DND-41 (cell line): ENCODE results near the gene SLC9B1.
A peak's percentile ranks its signal among the peaks of the same experiment; 100 is the strongest.

ENCODE experiments used
- ATAC-seq: fragments of 200-7000 bp; cut with Tn5 transposase; 3 replicates; pipeline ENCODE4 v1.9.1; 2021; ENCODE audit warnings: low read depth; ENCODE audit not compliant: insufficient read depth
- DNase-seq: peaks from one replicate; pipeline ENCODE4 v3.0.0-alpha.2; 2020
- H2AFZ ChIP-seq: 2 replicates; pipeline ENCODE4 v1.6.0; 2012; ENCODE audit warnings: low read depth, low read length
- H3K27ac ChIP-seq: 2 replicates; pipeline ENCODE4 v1.5.1; 2012; ENCODE audit warnings: low read length, inconsistent platforms
- H3K27me3 ChIP-seq: fragments of 200-600 bp; sonication (generic); 2 replicates; pipeline ENCODE4 v1.6.0; 2012; ENCODE audit warnings: low read length, mild to moderate bottlenecking, inconsistent platforms; ENCODE audit not compliant: insufficient read depth, poor library complexity
- H3K36me3 ChIP-seq: 2 replicates; pipeline ENCODE4 v1.5.1; 2012; ENCODE audit warnings: low read length, inconsistent platforms; ENCODE audit not compliant: insufficient read depth
- H3K4me1 ChIP-seq: 2 replicates; pipeline ENCODE4 v1.5.1; 2012; ENCODE audit warnings: mild to moderate bottlenecking, low read length; ENCODE audit not compliant: insufficient read depth
- H3K4me2 ChIP-seq: 2 replicates; pipeline ENCODE4 v1.6.0; 2012; ENCODE audit warnings: mild to moderate bottlenecking, moderate library complexity, low read length, inconsistent platforms; ENCODE audit not compliant: insufficient read depth
- H3K4me3 ChIP-seq, 2 experiments: fragments of 200-600 bp in 1 of 2; shearing (Covaris generic) in 1 of 2; 2 replicates each; pipeline ENCODE4 v1.5.1; 2012 to 2016; ENCODE audit warnings: inconsistent platforms in 2 of 2, low read length in 2 of 2, mild to moderate bottlenecking in 2 of 2, low read depth in 1 of 2, moderate library complexity in 1 of 2
- H3K79me2 ChIP-seq: 2 replicates; pipeline ENCODE4 v1.6.0; 2012; ENCODE audit warnings: low read length, inconsistent platforms; ENCODE audit not compliant: insufficient read depth
- H3K9ac ChIP-seq: 2 replicates; pipeline ENCODE4 v1.6.0; 2012; ENCODE audit warnings: low read depth, mild to moderate bottlenecking, inconsistent platforms, low read length, moderate library complexity
- H3K9me3 ChIP-seq: 2 replicates; pipeline ENCODE4 v1.5.1; 2012; ENCODE audit warnings: low read length, moderate library complexity, mild to moderate bottlenecking, inconsistent platforms; ENCODE audit not compliant: insufficient read depth, severe bottlenecking
- H4K20me1 ChIP-seq: 2 replicates; pipeline ENCODE4 v1.6.0; 2012; ENCODE audit warnings: low read length; ENCODE audit not compliant: insufficient read depth
- EZH2 ChIP-seq: IDR thresholded peaks from 3 replicates; pipeline ENCODE4 v1.6.1; 2012; ENCODE audit warnings: borderline replicate concordance, low read depth, mild to moderate bottlenecking, moderate library complexity, low read length, inconsistent platforms; ENCODE audit not compliant: severe bottlenecking
- TF ChIP-seq, protein P1 (sequence below): IDR thresholded peaks from 2 replicates; pipeline ENCODE4 v1.5.1; 2012; ENCODE audit warnings: borderline replicate concordance, low read length, moderate library complexity, mild to moderate bottlenecking; ENCODE audit not compliant: poor library complexity, severe bottlenecking; ENCODE audit errors: extremely low read depth

SLC9B1 gene

GRCh38 chr4:103036169-103036568 lies 16.7 kb upstream of the SLC9B1 start:
- ATAC-seq: no peak

GRCh38 chr4:103032574-103032973 lies 13.1 kb upstream of the SLC9B1 start:
- peak; percentile 91 for ATAC-seq
- Histone ChIP-seq H3K27ac (no peak overlapping the region), H3K36me3 (peaks cover 43% of the 10 kb centered on the region), H3K9me3 (no peaks in the 10 kb centered on the region), H4K20me1 (no peaks in the 10 kb centered on the region), H3K27me3 (no peaks in the 10 kb centered on the region), H2AFZ (no peak overlapping the region), H3K4me3 (no peak overlapping the region), H3K4me2 (no peak overlapping the region), H3K79me2 (no peaks in the 10 kb centered on the region), H3K4me1 (no peaks in the 10 kb centered on the region), H3K9ac (no peak overlapping the region)
- peak; percentile 24 for DNase-seq
- no peak for TF ChIP-seq EZH2
- TF ChIP-seq, protein P1, sequence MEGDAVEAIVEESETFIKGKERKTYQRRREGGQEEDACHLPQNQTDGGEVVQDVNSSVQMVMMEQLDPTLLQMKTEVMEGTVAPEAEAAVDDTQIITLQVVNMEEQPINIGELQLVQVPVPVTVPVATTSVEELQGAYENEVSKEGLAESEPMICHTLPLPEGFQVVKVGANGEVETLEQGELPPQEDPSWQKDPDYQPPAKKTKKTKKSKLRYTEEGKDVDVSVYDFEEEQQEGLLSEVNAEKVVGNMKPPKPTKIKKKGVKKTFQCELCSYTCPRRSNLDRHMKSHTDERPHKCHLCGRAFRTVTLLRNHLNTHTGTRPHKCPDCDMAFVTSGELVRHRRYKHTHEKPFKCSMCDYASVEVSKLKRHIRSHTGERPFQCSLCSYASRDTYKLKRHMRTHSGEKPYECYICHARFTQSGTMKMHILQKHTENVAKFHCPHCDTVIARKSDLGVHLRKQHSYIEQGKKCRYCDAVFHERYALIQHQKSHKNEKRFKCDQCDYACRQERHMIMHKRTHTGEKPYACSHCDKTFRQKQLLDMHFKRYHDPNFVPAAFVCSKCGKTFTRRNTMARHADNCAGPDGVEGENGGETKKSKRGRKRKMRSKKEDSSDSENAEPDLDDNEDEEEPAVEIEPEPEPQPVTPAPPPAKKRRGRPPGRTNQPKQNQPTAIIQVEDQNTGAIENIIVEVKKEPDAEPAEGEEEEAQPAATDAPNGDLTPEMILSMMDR: peak; percentile 66

More at GRCh38 chr4:103036169-103036568, 16.7 kb upstream of the SLC9B1 start:
- DNase-seq: no peak
- Histone ChIP-seq H3K4me1 (no peaks in the 10 kb centered on the region), H3K79me2 (no peaks in the 10 kb centered on the region), H3K36me3 (peaks cover 28% of the 10 kb centered on the region), H3K4me3 (no peak overlapping the region), H2AFZ (no peak overlapping the region), H3K27ac (no peak overlapping the region), H3K9ac (no peak overlapping the region), H3K9me3 (no peaks in the 10 kb centered on the region), H3K27me3 (no peaks in the 10 kb centered on the region), H4K20me1 (no peaks in the 10 kb centered on the region), H3K4me2 (no peak overlapping the region)
- TF ChIP-seq EZH2: no peak
- TF ChIP-seq, protein P1: no peak

DNA sequence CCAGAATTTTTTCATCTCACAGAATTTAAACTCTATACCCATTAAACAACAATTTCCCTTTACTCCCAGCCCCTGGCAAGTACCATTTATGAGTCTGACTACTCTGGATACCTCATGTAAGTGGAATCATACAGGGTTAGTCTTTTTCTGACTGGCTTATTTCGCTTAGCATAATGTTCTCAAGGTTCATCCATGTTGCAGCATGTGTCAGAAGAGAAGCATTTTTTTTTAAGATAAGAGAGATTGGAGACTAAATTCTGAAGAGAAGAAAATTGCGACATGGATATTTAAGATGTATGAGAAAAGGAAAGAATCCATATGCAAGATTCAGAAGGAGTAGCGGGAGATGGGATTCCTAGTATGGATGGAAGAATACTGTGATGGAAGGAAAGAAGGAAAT lies 11.3 kb upstream of the SLC9B1 start:
- Histone ChIP-seq H3K79me2 (no peaks in the 10 kb centered on the region), H3K4me3 (no peak overlapping the region), H2AFZ (no peak overlapping the region), H3K9me3 (no peaks in the 10 kb centered on the region), H3K27me3 (no peaks in the 10 kb centered on the region), H3K9ac (no peak overlapping the region), H3K36me3 (peaks cover 39% of the 10 kb centered on the region; the same call in 1 of the 2 replicates), H3K4me1 (no peaks in the 10 kb centered on the region), H3K4me2 (no peak overlapping the region), H3K27ac (no peak overlapping the region), H4K20me1 (no peaks in the 10 kb centered on the region)
- ATAC-seq: no peak
- DNase-seq: no peak
- TF ChIP-seq, protein P1: no peak
- TF ChIP-seq EZH2: no peak

GRCh38 chr4:103029300-103029699 lies 9.8 kb upstream of the SLC9B1 start:
- Histone ChIP-seq H3K4me3 (no peak overlapping the region), H3K4me1 (no peaks in the 10 kb centered on the region), H4K20me1 (no peaks in the 10 kb centered on the region), H3K79me2 (no peaks in the 10 kb centered on the region), H3K27ac (no peak overlapping the region), H3K4me2 (no peak overlapping the region), H3K27me3 (no peaks in the 10 kb centered on the region), H2AFZ (no peak overlapping the region), H3K36me3 (peaks cover 36% of the 10 kb centered on the region; the same call in 1 of the 2 replicates), H3K9me3 (no peaks in the 10 kb centered on the region), H3K9ac (no peak overlapping the region)
- ATAC-seq: no peak
- TF ChIP-seq EZH2: no peak
- TF ChIP-seq, protein P1: no peak
- no peak for DNase-seq
